Tibial nerve (tissue), 4 donors: Measurements from ENCODE around the gene PNKD. TPM values are rescaled to one million over a fixed set of nuclear protein-coding genes. Genes with fewer than 3 reads are reported as not detected.

Experiments used
- DNase-seq, 2 donors: peaks; one replicate each; pipeline ENCODE4 v3.0.0-alpha.2; 2019; ENCODE audit warnings: low spot score in 2 of 2
- H3K27ac ChIP-seq, 4 donors: fragments of 200-600 bp; sonication (generic) in 3 of 4; one replicate each; pipeline ENCODE4 v1.5.1; 2017 to 2019; ENCODE audit warnings: mild to moderate bottlenecking in 1 of 4
- H3K27me3 ChIP-seq, 2 donors: fragments of 200-600 bp; sonication (generic) in 1 of 2; one replicate each; pipeline versions ENCODE4 v1.5.1 to v1.6.0; 2017 to 2019
- H3K36me3 ChIP-seq, 3 donors: fragments of 200-600 bp; sonication (generic); one replicate each; pipeline ENCODE4 v1.5.1; 2018 to 2019
- H3K4me1 ChIP-seq, 4 donors: fragments of 200-600 bp; sonication (generic) in 3 of 4; one replicate each; pipeline ENCODE4 v1.5.1; 2017 to 2019
- H3K4me3 ChIP-seq, 4 donors: fragments of 200-600 bp; sonication (generic) in 3 of 4; one replicate each; pipeline ENCODE4 v1.5.1; 2017 to 2019; ENCODE audit warnings: mild to moderate bottlenecking in 1 of 4, moderate library complexity in 1 of 4
- H3K9me3 ChIP-seq, 4 donors: fragments of 200-600 bp; sonication (generic) in 3 of 4; one replicate each; pipeline ENCODE4 v1.5.1; 2017 to 2019
- CTCF ChIP-seq, 5 experiments: fragments of 200-600 bp in 3 of 5; fragments of 450-650 bp in 2 of 5; sonication (generic) in 3 of 5; IDR thresholded peaks; one replicate each; pipeline ENCODE4 v1.5.1; 2016 to 2019; ENCODE audit warnings: antibody characterized with exemption in 5 of 5, mild to moderate bottlenecking in 3 of 5, moderate library complexity in 2 of 5
- EP300 ChIP-seq, 2 donors: sonication (generic); formaldehyde crosslinking; IDR thresholded peaks; one replicate each; pipeline ENCODE4 v1.6.1; 2017; ENCODE audit warnings: antibody characterized with exemption in 2 of 2, mild to moderate bottlenecking in 1 of 2
- POLR2A ChIP-seq, 2 donors: fragments of 450-650 bp; IDR thresholded peaks; one replicate each; pipeline ENCODE4 v1.6.1; 2017; ENCODE audit warnings: antibody characterized with exemption in 2 of 2, mild to moderate bottlenecking in 2 of 2, moderate library complexity in 2 of 2
- WGBS, 2 donors: methylation state at CpG; one replicate each; pipeline ENCODE4 v1.1.5; 2018; 5-methylcytosine and 5-hydroxymethylcytosine counted together
- total RNA-seq, 4 donors: library from RNA; depleted of rRNA; stranded (reverse); fragments of >200 nt; gene quantifications; one replicate each; pipeline ENCODE4 v1.1.0, GENCODE V29; 2016

PNKD gene
- total RNA-seq, 4 donors from 2014 or later = 62.3 to 68.9 (median 63.6) TPM

- 47 to 52% methylated on average over 8 to 10 of the region's 10 CpGs for WGBS, 2 donors
- peaks cover 0 to 50% (median 5%) of the 10 kb centered on the region in 3 donors for H3K36me3 ChIP-seq
- H3K4me3 ChIP-seq = no peak within 1 kb of the TSS
- H3K27me3 ChIP-seq = no peaks in the 10 kb centered on the region
- H3K4me1 ChIP-seq = peaks cover 0 to 70% (median 48%) of the 10 kb centered on the region in 4 donors
- peak in 1 of 2 donors; percentile 21 for DNase-seq
- no peak for TF ChIP-seq POLR2A (IDR thresholded peaks at IDR 0.05)
- no peak for TF ChIP-seq CTCF (IDR thresholded peaks at IDR 0.05)
- no peak for TF ChIP-seq EP300 (IDR thresholded peaks at IDR 0.05)
- no peaks in the 10 kb centered on the region for H3K9me3 ChIP-seq
- peak within 1 kb of the TSS in 3 of 4 donors; percentile 45 to 81 (median 81) for H3K27ac ChIP-seq
Measured at GRCh38 chr2:218260742-218261422, 9.4 kb upstream of the PNKD start, which contains the start of gene GPBAR1. GPBAR1 (plus strand) TSS chr2:218261015; CDS start chr2:218262725, 1,710 bp downstream.

GRCh38 chr2:218261423-218262236 is 8.7 kb upstream of the PNKD start:
- H3K36me3 ChIP-seq = peaks cover 0 to 50% (median 5%) of the 10 kb centered on the region in 3 donors
- H3K4me3 ChIP-seq = no peak overlapping the region
- H3K27ac ChIP-seq = peak overlapping the region in 3 of 4 donors; percentile 45 to 81 (median 81)
- H3K9me3 ChIP-seq = no peaks in the 10 kb centered on the region
- TF ChIP-seq EP300 (IDR thresholded peaks at IDR 0.05) (no peak), CTCF (IDR thresholded peaks at IDR 0.05) (no peak), POLR2A (IDR thresholded peaks at IDR 0.05) (no peak)
- DNase-seq = peak in 1 of 2 donors; percentile 8
- H3K27me3 ChIP-seq = no peaks in the 10 kb centered on the region
- 57 to 62% methylated on average over 7 to 8 of the region's 8 CpGs for WGBS, 2 donors
- peaks cover 0 to 70% (median 48%) of the 10 kb centered on the region in 4 donors for H3K4me1 ChIP-seq

- H3K36me3 ChIP-seq = peaks cover 0 to 50% (median 5%) of the 10 kb centered on the region in 3 donors
- no peak overlapping the region for H3K4me3 ChIP-seq
- H3K4me1 ChIP-seq = peaks cover 0 to 66% (median 48%) of the 10 kb centered on the region in 4 donors
- H3K9me3 ChIP-seq = no peaks in the 10 kb centered on the region
- TF ChIP-seq EP300 (IDR thresholded peaks at IDR 0.05) = no peak
- TF ChIP-seq POLR2A (IDR thresholded peaks at IDR 0.05) = no peak
- H3K27me3 ChIP-seq = no peaks in the 10 kb centered on the region
- whole genome bisulfite sequencing, 2 donors = 68 to 74% methylated on average over 6 of the region's 6 CpGs
- peak overlapping the region in 3 of 4 donors; percentile 45 to 81 (median 81) for H3K27ac ChIP-seq
- peak in 1 of 2 donors; percentile 11 for DNase-seq
Measured at GRCh38 chr2:218262237-218262600, 8.1 kb upstream of the PNKD start.

GRCh38 chr2:218262631-218263586 is 7.4 kb upstream of the PNKD start:
- Histone ChIP-seq H3K9me3 (no peaks in the 10 kb centered on the region), H3K27me3 (no peaks in the 10 kb centered on the region), H3K4me1 (peaks cover 0 to 68% (median 48%) of the 10 kb centered on the region in 4 donors), H3K4me3 (no peak overlapping the region), H3K36me3 (peaks cover 0 to 54% (median 5%) of the 10 kb centered on the region in 3 donors), H3K27ac (peak overlapping the region in 2 of 4 donors; percentile 81)
- TF ChIP-seq EP300 (IDR thresholded peaks at IDR 0.05) (no peak), POLR2A (IDR thresholded peaks at IDR 0.05) (no peak), CTCF (IDR thresholded peaks at IDR 0.05) (no peak)
- DNase-seq = peak in 1 of 2 donors; percentile 20
- 82 to 87% methylated on average over 28 to 35 of the region's 39 CpGs for WGBS, 2 donors
